GM19328 (cell line): ENCODE data around the gene SH3GL1.
"Not testable (repeated sequence)": the region's sequence is repeated elsewhere in the genome, so short reads cannot be mapped to it uniquely, and the experiment has no call there.

ENCODE experiments used
- ATAC-seq: cut with Tn5 transposase; IDR thresholded peaks from one replicate; pipeline ENCODE4 v1.9.1; 2021; ENCODE audit warnings: mild to moderate bottlenecking, moderate library complexity; ENCODE audit not compliant: unreplicated experiment

SH3GL1 gene

DNA sequence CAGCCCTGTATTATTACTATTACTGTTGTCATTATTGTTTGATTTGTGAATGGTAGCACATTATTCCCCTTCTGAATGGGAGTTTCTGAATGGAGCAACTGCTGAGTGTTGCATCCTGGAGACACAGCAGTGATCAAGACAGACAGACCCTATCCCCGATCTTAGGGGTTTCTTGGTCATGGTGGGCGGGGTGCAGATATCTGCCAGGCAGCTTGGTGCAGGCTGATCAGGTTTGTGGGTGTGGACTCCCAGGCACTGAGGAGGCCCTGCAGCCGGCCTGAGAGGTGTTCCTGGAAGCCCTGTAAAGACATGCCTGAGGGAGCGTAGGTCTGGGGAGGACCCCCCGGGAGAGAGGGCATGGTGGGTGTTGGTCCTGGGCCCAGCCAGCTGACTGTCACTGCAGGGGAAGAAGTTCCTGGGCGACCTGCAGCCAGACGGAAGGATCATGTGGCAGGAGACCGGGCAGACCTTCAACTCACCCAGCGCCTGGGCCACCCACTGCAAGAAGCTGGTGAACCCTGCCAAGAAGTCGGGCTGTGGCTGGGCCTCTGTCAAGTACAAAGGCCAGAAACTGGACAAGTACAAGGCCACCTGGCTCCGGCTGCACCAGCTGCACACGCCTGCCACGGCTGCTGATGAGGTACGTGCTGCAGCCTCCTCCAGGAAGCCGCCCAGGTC is 54.9 kb downstream of the SH3GL1 start:
- ATAC-seq, result no peak

DNA sequence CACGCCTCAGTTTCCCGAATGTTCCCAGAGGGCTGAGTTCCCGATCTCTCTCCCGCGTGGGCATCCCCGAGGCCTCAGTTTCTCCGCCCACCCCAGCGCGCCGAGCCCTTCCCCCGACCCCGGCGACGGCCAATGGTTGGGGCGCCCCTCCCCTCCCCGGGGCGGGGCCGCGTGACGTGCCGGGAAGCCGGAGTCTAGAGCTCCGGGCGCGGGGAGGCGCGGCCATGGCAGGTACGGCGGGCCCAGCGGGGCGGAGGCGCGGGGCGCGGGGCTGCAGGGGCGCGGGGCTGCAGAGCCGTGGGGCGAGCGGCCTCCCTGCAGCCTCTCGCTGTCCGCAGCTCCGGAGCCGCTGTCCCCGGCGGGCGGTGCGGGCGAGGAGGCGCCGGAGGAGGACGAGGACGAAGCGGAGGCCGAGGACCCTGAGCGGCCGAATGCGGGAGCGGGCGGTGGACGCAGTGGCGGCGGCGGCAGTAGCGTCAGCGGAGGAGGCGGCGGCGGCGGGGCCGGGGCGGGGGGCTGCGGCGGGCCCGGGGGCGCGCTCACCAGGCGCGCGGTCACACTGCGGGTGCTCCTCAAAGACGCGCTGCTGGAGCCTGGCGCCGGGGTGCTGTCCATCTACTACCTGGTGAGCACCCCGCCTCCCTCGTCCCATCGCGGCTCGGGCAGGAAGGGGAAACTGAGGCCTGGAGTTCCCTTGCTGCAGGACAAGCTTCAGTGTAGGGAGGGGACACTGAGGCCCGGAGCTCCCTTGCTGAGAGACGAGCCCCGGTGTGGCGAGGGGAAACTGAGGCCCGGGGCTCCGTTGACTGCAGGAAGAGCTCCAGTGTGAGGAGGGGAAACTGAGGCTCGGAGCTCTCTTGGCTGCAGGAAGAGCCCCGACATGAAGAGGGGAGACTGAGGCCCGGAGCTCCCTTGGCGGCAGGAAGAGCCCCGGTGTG is 56.7 kb downstream of the SH3GL1 start, which contains the start of gene MPND:
Gene MPND (plus strand): TSS at position 193 of the 938 bp plus-strand sequence. CDS start 32 bp downstream, at position 225.
- ATAC-seq, result peak; percentile 45

DNA sequence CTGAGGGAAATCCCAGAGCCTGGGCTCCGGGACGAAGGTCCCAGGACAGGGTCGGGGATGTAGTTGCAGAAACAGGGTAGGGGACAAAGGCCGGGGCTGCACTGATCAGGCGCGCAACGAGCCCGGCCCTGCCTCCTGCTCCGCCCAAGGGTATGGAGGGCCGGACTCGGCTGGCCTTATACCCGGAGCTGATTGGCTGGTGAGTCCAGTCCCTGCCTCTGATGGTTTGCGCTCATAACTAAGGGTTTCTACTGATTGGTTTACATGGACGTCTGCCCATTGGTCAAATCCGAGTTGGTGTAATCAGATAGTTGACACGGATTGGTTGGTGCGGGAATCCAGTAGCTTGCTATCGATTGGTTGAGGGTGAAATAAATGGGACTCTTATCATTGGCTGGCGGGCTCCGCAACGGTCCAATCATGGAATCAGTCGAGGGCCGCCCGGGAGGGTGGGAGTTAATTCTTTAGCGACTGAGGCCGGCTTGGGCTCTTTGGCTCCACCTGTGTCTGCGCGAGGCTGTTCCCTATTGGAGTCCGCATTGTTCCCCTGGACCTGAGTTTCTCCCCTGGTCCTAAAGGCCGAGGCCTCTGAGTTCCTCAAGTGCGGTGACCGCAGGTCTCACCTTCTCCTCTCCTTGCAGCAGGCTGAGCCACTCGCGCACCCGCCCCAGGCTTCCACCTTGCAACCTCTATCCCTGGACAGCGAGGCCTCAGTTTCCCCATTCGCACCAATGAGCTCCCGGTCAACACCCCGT is 57.6 kb downstream of the SH3GL1 start:
- ATAC-seq, result peak; percentile 89

DNA sequence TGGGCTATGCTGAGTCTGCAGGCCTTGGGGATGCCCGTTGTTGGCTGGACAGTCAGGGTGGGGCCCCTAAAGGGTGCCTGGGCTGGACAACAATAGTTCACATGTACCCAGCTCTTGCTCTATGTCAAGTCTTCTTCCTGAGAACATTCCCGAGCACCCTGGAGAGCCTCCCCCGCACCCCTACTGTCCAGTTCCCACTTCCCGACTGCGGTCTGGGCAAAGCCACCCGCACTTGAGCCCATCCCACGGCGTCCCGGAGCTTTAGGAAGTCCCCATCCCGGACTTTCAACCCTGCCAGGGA is 58.1 kb downstream of the SH3GL1 start:
- ATAC-seq, result no peak

DNA sequence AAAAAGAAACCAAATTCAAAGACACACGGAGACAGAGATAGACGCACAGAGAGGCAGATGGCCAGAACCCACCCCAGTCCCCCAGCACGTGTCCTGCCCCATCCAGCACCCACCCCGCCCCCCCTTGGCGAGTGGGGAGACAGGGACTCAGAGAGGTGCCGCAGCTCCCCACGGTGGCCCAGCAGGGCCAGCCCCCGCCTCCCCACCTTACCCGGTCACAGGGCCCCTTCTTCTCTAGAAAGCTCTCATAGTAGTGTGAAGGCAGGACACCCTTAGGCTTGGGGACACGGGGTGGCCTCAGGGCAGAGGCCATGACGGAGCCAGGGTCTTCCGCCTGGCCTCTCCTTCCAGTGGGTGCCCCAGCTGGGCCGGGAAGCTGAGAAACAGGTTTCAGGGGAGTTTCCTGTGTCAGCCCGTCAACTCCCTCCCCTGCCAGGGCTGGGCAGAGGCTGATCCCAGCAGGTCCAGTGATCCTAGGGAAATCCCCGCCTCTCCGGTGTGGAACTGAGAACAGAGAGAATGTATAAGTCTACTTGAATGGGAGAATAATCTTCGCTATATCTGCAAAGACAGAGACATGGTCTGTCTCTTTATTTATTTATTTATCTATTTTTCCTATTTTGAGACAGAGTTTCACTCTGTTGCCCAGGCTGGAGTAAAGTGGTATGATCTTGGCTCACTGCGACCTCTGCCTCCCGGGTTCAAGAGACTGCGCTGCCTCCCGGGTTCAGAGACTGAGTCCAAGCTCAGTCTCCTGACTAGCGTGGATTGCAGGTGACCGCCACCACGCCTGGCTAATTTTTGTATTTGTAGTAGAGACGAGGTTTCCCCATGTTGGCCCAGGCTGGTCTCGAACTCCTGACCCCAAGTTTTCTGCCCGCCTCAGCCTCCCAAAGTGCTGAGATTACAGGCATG is 61.6 kb downstream of the SH3GL1 start, which contains the start of gene STAP2:
Gene STAP2 (minus strand): TSS at position 387 of the 915 bp plus-strand sequence. CDS start 74 bp downstream, at position 313.
- ATAC-seq, result no peak

DNA sequence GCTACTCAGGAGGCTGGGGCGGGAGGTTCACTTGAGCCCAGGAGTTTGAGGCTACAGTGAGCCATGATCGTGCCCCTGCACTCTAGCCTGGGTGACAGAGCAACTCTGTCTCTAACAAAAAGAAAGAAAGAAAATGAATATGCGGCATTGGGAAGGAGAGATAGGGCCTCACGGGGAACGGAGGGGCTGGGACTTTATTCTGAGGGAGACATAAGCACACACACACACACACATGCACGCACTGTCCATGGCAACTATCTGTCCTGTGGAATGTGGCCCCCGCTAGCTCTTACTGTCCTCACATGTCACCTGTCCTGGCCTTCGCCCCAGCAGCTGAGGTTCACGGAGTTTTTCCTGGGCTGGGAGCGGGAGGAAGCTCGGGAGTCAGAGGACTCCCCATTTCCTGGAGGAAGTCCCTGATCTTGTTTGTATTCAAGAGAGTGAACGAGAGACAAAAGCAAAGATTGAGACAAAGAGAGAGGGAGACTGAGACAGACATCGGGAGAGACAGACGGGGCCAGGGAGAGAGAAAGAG is 62.4 kb downstream of the SH3GL1 start:
- ATAC-seq, result no peak

DNA sequence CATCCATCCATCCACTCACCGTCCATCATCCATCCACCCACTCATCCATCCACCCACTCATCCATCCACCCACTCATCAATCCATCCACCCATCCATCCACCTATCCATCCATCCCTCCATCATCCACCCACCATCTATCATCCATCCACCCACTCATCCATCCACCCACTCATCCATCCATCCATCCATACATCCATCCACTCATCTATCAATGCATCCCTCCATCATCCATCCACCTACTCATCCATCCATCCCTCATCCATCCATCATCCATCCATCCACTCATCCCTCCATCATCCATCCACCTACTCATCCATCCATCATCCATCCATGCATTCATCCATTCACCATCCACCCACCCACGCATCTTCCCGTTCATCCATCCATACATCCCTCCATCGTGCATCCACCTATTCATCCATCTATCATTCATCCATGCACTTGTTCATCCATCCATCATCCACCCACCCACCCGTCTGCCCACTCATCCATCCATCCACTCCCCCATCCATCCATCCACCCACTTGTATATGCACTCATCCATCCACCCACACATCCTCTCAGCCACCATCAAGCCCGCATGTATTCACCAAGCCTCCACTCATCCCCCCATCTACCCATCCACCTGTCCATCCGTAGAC is 65.3 kb downstream of the SH3GL1 start:
- ATAC-seq, result no peak

DNA sequence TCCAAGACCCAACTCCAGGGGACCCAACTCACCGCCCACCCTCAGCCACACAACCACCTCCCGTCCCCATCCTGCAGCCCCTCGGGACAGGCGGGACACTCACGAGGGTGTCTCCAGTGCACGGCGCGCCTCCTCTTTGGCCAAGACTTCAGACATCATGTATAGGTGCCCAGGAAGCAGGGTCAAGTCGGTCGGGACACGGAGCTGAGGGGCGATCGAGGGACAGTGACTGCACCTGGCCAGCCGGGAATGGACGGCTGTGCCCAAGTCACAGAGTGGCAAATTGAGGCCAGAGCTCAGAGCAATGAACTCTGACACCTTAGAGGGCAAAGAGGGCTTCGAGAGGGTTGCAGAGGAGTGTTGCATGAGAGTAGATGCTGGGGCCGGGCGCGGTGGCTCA is 70.5 kb downstream of the SH3GL1 start:
- no peak for ATAC-seq

DNA sequence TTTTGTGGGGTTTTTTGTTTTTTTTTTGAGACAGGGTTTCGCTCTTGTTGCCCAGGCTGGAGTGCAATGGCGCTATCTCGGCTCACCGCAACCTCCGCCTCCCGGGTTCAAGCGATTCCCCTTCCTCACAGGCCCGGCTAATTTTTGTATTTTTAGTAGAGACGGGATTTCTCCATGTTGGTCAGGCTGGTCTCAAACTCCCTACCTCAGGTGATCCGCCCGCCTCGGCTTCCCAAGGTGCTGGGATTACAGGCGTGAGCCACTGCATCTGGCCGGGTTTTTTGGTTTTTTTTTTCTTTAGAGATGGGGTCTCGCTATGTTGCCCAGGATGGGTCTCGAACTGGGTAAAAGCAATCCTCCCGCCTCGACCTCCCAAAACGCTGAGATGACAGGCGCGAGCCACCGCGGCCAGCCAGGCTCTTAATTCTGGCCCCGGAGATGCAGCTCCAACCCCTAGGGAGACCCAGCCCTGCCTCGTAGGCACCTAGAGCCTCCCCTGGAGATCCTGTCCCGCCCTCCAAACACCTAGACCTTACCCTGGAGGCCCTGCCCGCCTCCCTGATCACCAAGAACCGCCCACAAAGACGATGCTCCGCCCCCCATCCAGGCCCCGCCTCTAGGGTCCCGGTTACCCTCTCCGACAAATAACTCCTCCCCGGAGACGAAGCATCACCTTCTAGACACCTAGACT is 71.2 kb downstream of the SH3GL1 start:
- not testable (repeated sequence) for ATAC-seq

DNA sequence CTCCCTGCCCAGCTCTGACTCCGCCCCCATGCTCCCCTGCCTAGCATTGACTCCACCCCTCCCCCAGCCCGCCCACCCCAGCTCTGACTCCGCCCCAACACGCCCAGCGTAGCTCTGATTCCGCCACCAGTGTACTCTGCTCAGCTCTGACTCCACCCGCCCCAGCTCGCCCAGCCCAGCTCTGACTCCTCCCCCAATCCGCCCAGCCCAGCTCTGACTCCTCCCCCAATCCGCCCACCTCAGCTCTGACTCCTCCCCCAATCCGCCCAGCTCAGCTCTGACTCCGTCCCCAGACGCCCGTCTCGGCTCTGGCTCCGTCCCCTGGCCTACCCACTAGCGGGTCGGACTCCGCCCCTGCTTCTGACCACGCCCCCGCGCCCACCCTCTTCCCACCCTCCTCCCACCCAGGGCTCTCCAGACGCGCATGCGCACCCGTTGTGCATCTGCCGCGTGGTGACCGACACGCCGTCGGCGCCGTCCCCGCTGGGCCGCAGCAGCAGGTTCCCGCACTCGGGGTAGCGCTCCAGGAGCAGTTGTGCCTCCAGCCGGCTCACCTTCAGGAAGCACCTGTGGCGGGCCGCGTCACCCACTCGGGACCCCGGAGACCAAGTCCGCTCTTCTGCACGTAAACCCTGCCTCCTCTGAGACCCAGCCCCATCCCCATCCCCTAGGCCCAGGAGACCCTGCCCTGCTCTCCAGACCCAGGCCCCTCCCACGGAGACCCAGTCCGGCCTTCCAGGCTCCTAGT is 71.9 kb downstream of the SH3GL1 start:
- ATAC-seq, result peak; percentile 81

DNA sequence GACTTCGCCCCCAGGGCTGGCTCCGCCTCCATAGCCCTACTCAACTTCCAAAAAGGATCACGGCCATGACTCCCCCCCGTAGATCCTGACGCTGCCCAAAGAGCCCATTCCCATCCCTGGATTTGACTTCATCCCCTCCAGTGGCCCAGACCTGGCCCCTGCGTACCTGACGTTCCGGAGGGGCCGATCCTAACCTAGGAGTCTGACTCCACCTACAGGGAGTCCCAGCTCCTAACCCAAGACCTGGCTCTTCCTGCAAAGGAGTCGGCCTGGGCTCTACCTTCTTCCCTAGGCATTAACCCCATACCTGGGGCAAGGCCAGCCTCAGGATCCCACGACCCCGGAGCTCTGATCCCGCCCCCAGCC is 72.5 kb downstream of the SH3GL1 start:
- no peak for ATAC-seq

DNA sequence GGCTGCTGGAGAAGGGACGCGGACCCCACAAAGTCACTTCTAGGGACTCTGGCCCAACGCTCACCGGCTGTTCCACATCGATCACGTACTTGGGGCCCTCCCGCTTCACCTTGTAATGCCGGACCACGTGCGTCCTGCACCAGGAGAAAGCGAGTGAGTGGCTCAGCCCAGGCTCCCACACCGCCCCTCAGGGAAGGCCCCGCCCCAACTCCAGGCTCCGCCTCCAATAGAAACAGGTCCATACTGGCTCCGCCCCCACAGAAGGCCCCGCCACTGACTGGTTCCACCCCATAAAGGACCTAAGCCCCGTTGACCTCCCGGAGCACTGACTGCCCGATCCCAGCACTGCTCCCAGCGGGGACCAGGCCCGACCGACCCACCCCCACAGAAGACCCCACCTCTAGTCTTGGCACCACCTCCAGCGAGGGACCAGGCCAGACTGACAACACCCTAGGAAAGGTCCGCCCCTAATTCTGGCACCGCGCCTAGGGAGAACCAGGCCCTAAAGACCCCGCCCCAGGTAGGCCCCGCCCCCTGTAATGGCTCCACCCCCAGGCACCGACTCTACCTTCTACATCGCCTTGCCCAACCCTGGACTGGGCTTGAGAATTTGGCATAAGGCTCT is 73.0 kb downstream of the SH3GL1 start:
- no peak for ATAC-seq

DNA sequence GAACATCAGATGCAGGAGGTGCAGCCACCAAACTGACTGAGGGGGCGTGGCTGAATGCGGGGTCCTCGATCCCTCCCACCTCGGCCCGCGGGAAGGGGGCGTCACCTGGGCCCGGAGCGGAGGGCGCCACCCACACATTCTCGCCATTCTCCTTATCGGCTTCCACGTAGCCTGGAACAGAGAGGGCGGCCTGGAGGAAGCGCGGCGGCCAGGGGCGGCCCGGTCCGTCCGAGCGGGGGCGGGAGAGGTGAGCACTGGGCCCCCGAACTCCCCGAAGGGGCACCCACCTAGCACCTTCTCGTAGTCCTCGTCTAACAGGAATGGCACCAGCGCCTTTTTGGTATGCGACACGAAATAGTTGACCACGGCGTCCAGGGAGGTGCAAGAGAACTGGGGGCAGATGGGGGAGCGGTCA is 73.5 kb downstream of the SH3GL1 start:
- ATAC-seq, result no peak

DNA sequence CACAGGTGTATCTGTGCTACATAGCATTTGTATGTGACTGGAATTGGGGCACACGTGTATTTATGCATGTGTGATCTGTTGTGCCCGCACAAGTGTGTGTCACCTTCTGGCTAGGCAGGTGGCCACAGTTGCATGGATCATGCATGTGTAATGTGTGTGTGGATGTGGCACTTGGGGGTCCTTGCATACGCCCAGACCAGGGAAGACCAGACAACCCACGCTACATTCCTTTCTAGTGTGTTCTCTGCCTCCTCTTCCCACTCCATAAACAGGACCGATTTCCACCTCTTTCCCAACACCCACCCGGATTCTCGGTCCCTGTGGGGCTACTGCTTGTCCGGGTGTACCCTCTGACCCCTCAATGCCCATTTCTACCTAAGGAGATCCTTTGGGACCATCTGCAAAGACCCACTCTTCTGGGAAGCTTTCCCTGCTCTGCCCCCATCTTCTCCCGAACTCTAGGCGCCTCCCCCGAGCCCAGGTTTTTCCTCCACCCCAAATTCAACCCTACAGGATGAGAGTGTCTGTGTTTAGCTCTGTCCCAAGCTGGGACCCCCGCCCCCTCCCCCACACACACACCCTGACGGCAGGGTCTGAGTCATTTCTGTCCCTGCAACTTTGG is 74.0 kb downstream of the SH3GL1 start:
- ATAC-seq, result no peak

DNA sequence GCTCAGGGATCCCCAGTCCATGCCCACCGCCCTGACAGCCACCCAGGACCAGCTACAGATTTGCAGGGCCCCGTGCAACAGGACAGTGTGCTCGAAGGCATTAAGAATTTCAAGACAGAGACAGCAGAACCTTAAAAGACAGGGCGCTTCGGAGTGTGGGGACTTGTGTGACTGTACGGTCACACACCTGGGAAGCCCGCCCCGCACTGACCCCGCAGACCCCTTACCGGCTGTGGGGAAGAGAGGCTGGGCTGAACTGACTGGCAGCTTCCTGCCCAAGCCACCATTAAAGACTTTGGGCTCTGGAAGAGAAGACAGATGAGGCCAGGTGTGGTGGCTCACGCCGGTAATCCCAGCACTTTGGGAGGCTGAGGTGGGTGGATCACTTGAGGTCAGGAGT is 76.1 kb downstream of the SH3GL1 start:
- ATAC-seq, result no peak

DNA sequence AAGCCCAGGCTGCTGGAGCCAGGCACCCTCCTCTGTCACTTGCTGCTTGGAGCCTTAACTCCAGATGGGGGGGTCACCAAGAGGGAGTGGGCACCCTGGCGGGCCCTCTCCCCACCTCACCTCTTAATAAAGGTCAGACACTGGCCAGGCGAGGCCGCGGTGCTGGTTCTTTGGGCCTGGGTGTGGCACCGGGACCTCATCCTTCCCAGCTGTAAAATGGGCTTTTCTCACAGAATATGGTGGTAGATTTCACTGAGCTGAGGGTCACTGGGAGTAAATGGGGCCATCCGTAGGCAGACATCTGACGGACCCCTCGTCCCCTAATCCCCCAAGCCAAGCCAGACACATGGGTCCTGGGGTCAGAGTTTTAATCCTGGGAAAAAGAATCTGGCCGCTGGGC is 76.7 kb downstream of the SH3GL1 start:
- ATAC-seq, result no peak

DNA sequence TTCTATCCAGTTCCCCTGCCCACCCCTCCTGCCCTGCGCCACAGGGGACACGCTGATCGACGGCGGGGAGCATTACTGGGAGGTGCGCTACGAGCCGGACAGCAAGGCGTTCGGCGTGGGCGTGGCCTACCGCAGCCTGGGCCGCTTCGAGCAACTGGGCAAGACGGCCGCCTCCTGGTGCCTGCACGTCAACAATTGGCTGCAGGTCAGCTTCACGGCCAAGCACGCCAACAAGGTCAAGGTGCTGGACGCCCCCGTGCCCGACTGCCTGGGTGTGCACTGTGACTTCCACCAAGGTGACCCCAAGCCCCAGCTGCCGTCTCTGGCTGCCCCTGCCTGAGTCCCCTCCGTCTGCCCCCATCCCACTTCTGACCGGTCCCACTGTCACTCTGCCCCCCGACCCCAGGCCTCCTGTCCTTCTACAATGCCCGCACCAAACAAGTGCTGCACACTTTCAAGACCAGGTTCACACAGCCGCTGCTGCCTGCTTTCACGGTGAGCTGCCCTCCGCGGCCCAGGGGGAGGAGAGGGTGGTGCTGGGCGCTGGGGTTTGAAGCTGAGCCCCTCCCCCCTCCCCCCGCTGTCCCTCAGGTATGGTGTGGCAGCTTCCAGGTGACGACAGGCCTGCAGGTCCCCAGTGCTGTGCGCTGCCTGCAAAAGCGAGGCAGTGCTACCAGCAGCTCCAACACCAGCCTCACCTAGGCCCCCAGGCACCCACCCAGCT is 77.2 kb downstream of the SH3GL1 start:
- ATAC-seq, result no peak
